HepG2 (cell line): ENCODE measurements around the gene ROBO2. TPM values are rescaled to one million over a fixed set of nuclear protein-coding genes. Genes with fewer than 3 reads are reported as not detected.

ENCODE experiments used
- ATAC-seq: fragments of 200-7000 bp; cut with Tn5 transposase; 3 replicates; pipeline ENCODE4 v1.9.1; 2020; ENCODE audit warnings: mild to moderate bottlenecking, moderate library complexity
- BruUV-seq: library from RNA; stranded (reverse); fragments of 400-500 nt; replicated peaks from 2 replicates; lab custom pipeline; 2021; lab: Mats Ljungman, UMichigan
- CTCF ChIA-PET: fragments of 300-600 bp; formaldehyde crosslinking; extraction: SDS; loops from one replicate; lab custom pipeline; 2021; ENCODE audit warnings: low total read pairs, inconsistent platforms, low intra/inter-chr PET ratio; lab: Yijun Ruan, JAX
- POLR2A ChIA-PET: fragments of 350-600 bp; sonication (Branson Sonifier 250); formaldehyde crosslinking; loops from one replicate; lab custom pipeline; 2020; ENCODE audit warnings: antibody characterized with exemption, inconsistent platforms; lab: Yijun Ruan, JAX
- DNase-seq: peaks from one replicate; pipeline ENCODE4 v3.0.0-alpha.2; 2015; ENCODE audit warnings: low spot score
- FAIRE-seq: peaks from 3 replicates; lab custom pipeline; 2011; peaks lifted over from hg19 to GRCh38; lab: Jason Lieb, UNC
- H2AFZ ChIP-seq: one replicate; pipeline ENCODE4 v1.6.1; 2011; ENCODE audit warnings: low read length, inconsistent platforms
- H3K27ac ChIP-seq: fragments of 300-600 bp; 3 replicates; pipeline ENCODE4 v1.8.0; 2011; ENCODE audit warnings: mixed run types, mild to moderate bottlenecking, mixed read lengths, low read length, inconsistent platforms; ENCODE audit not compliant: insufficient read depth; ENCODE audit errors: extremely low read length
- H3K27me3 ChIP-seq, 2 experiments: fragments of 200-600 bp in 1 of 2; 2 replicates in 1 of 2; 3 replicates in 1 of 2; pipeline versions ENCODE4 v1.6.0 to v1.8.0; 2011; ENCODE audit warnings: low read length in 2 of 2, mild to moderate bottlenecking in 2 of 2, moderate library complexity in 2 of 2, inconsistent platforms in 1 of 2; ENCODE audit not compliant: insufficient read depth in 2 of 2, control insufficient read depth in 1 of 2
- H3K36me3 ChIP-seq, 2 experiments: fragments of 200-600 bp in 1 of 2; replicated peaks in 1 of 2; 2 replicates in 1 of 2; 3 replicates in 1 of 2; pipeline versions ENCODE4 v1.5.1 to v1.8.0; 2011; ENCODE audit warnings: low read length in 2 of 2, inconsistent platforms in 1 of 2; ENCODE audit not compliant: insufficient read depth in 2 of 2, control insufficient read depth in 1 of 2
- H3K4me1 ChIP-seq: 2 replicates; pipeline ENCODE4 v1.5.1; 2012; ENCODE audit warnings: low read length, inconsistent platforms; ENCODE audit not compliant: insufficient read depth
- H3K4me2 ChIP-seq: 2 replicates; pipeline ENCODE4 v1.6.0; 2011; ENCODE audit warnings: low read depth, low read length, inconsistent platforms
- H3K4me3 ChIP-seq, 3 experiments: fragments of 200-600 bp in 1 of 3; sonication (generic), shearing (Covaris generic) in 1 of 3; replicated peaks in 1 of 3; 2 replicates each; pipeline ENCODE4 v1.5.1; 2011 to 2016; ENCODE audit warnings: low read length in 3 of 3, inconsistent platforms in 2 of 3, low read depth in 2 of 3, mild to moderate bottlenecking in 2 of 3, control low read depth in 1 of 3, mixed read lengths in 1 of 3; ENCODE audit not compliant: insufficient read depth in 1 of 3
- H3K79me2 ChIP-seq: one replicate; pipeline ENCODE4 v1.6.1; 2011; ENCODE audit warnings: low read length, inconsistent platforms; ENCODE audit not compliant: insufficient read depth
- H3K9ac ChIP-seq: 2 replicates; pipeline ENCODE4 v1.6.0; 2011; ENCODE audit warnings: mild to moderate bottlenecking, low read depth, low read length, inconsistent platforms; ENCODE audit not compliant: insufficient read depth
- H3K9me3 ChIP-seq: 2 replicates; pipeline ENCODE4 v1.5.1; 2012; ENCODE audit warnings: mild to moderate bottlenecking, low read length
- H4K20me1 ChIP-seq: 2 replicates; pipeline ENCODE4 v1.6.0; 2011; ENCODE audit warnings: inconsistent platforms, mild to moderate bottlenecking, low read length, moderate library complexity; ENCODE audit not compliant: insufficient read depth
- ARHGAP35 ChIP-seq: sonication (generic); formaldehyde crosslinking; IDR thresholded peaks from 2 replicates; pipeline ENCODE4 v1.9.0; 2022; ENCODE audit warnings: mild to moderate bottlenecking, inconsistent platforms, moderate library complexity, missing genetic modification reagents, borderline replicate concordance
- CC2D1A ChIP-seq: sonication (generic); formaldehyde crosslinking; IDR thresholded peaks from 2 replicates; pipeline ENCODE4 v1.8.1; 2023; ENCODE audit warnings: mild to moderate bottlenecking, missing genetic modification reagents
- FOXK2 ChIP-seq: fragments of 450-650 bp; IDR thresholded peaks from 2 replicates; pipeline ENCODE4 v1.6.1; 2016
- FOXM1 ChIP-seq: sonication (generic); formaldehyde crosslinking; IDR thresholded peaks from 2 replicates; pipeline ENCODE4 v1.5.0; 2020; ENCODE audit warnings: missing genetic modification reagents
- FOXP1 ChIP-seq, 2 experiments: fragments of 450-650 bp in 1 of 2; IDR thresholded peaks; 2 replicates each; pipeline ENCODE4 v1.6.1; 2017 to 2018; ENCODE audit warnings: antibody characterized with exemption in 1 of 2
- KDM5A ChIP-seq: fragments of 200-600 bp; sonication (generic); IDR thresholded peaks from 2 replicates; pipeline ENCODE4 v1.7.0; 2018; ENCODE audit warnings: antibody characterized with exemption, mild to moderate bottlenecking, low read length, borderline replicate concordance
- KLF6 ChIP-seq: IDR thresholded peaks from 2 replicates; pipeline ENCODE4 v1.8.0; 2016; ENCODE audit warnings: missing biosample characterization, missing genetic modification reagents
- LBX2 ChIP-seq: sonication (generic); formaldehyde crosslinking; IDR thresholded peaks from 2 replicates; pipeline ENCODE4 v1.5.0; 2020; ENCODE audit warnings: missing genetic modification reagents, mild to moderate bottlenecking, borderline replicate concordance
- PATZ1 ChIP-seq: sonication (generic); formaldehyde crosslinking; IDR thresholded peaks from 2 replicates; pipeline ENCODE4 v1.4.0; 2020; ENCODE audit warnings: missing genetic modification reagents
- RBFOX2 ChIP-seq: fragments of 200-400 bp; formaldehyde crosslinking; IDR thresholded peaks from 2 replicates; pipeline ENCODE4 v1.6.1; 2017; ENCODE audit warnings: low read depth, mild to moderate bottlenecking, low read length
- SPEN ChIP-seq: sonication (generic); formaldehyde crosslinking; IDR thresholded peaks from 2 replicates; pipeline ENCODE4 v1.5.1; 2020; ENCODE audit warnings: low read depth, mild to moderate bottlenecking, missing genetic modification reagents
- SSRP1 ChIP-seq: IDR thresholded peaks from 2 replicates; pipeline ENCODE4 v1.6.1; 2016; ENCODE audit warnings: control low read depth
- ZNF263 ChIP-seq: sonication (generic); formaldehyde crosslinking; IDR thresholded peaks from 2 replicates; pipeline ENCODE4 v1.4.0; 2020; ENCODE audit warnings: missing genetic modification reagents
- ZNF30 ChIP-seq: sonication (generic); formaldehyde crosslinking; IDR thresholded peaks from 2 replicates; pipeline ENCODE4 v1.5.0; 2020; ENCODE audit warnings: mild to moderate bottlenecking, missing genetic modification reagents
- ZNF331 ChIP-seq: sonication (generic); formaldehyde crosslinking; IDR thresholded peaks from 2 replicates; pipeline ENCODE4 v1.4.0; 2020; ENCODE audit warnings: missing genetic modification reagents
- ZNF557 ChIP-seq: sonication (generic); formaldehyde crosslinking; IDR thresholded peaks from 2 replicates; pipeline ENCODE4 v1.4.0; 2020; ENCODE audit warnings: missing genetic modification reagents
- ZNF749 ChIP-seq: sonication (generic); formaldehyde crosslinking; IDR thresholded peaks from 2 replicates; pipeline ENCODE4 v1.8.0; 2022; ENCODE audit warnings: mild to moderate bottlenecking, missing genetic modification reagents, moderate library complexity, borderline replicate concordance
- ZNF776 ChIP-seq: sonication (generic); formaldehyde crosslinking; IDR thresholded peaks from 2 replicates; pipeline ENCODE4 v1.4.0; 2020; ENCODE audit warnings: mild to moderate bottlenecking, missing genetic modification reagents
- ZNF816 ChIP-seq: sonication (generic); formaldehyde crosslinking; IDR thresholded peaks from 2 replicates; pipeline ENCODE4 v1.8.0; 2022; ENCODE audit warnings: missing genetic modification reagents, mild to moderate bottlenecking, borderline replicate concordance
- ZNF891 ChIP-seq: sonication (generic); formaldehyde crosslinking; IDR thresholded peaks from 2 replicates; pipeline ENCODE4 v1.5.0; 2020; ENCODE audit warnings: mild to moderate bottlenecking, missing genetic modification reagents
- WGBS: methylation state at CpG from one replicate; pipeline ENCODE4 v1.1.6; 2017; ENCODE audit warnings: low lambda C conversion rate; 5-methylcytosine and 5-hydroxymethylcytosine counted together
- in situ Hi-C: cut with HindIII; loops from 2 replicates; pipeline ENCODE4 v1.10.0; 2017; ENCODE audit warnings: low pct_unique_long_range_greater_than_20kb; ENCODE audit not compliant: extremely low pct_ligation_motif_present
- intact Hi-C: fragments of 100-400 bp; cut with micrococcal nuclease; formaldehyde crosslinking; loops from one replicate; pipeline ENCODE4 v1.10.0; 2022; ENCODE audit not compliant: unreplicated experiment
- polyA plus RNA-seq, 8 experiments: library from polyadenylated mRNA; depleted of rRNA in 3 of 8; stranded (reverse) in 7 of 8; unstranded in 1 of 8; fragments of >200 nt; fragmentation: Illumina TruSeq in 4 of 8; extraction: Trizol in 4 of 8; gene quantifications; 2 replicates each; pipeline versions ENCODE4 v1.2.1 to v1.2.3, GENCODE V29; 2011 to 2016; ENCODE audit warnings: low read depth in 4 of 8, missing spikeins in 1 of 8, mixed read lengths in 1 of 8; ENCODE audit not compliant: insufficient read depth in 1 of 8
- total RNA-seq, 5 experiments: library from RNA; depleted of rRNA; stranded (reverse); fragments of >200 nt; fragmentation: Illumina TruSeq; extraction: Trizol; gene quantifications; 2 replicates each; pipeline ENCODE4 v1.2.3, GENCODE V29; 2016; ENCODE audit warnings: low read depth in 1 of 5

The ROBO2 gene
- total and polyA plus RNA-seq, 2 of the 13 experiments (the other 11 are each of a cell fraction or from before 2014, with no cell fraction given) = not detected

- no peaks in the 10 kb centered on the region for H4K20me1 ChIP-seq
- ATAC-seq (no peak), FAIRE-seq (no peak), DNase-seq (no peak)
- no peak overlapping the region for H3K27ac ChIP-seq
- ChIA-PET CTCF (no interaction called here), POLR2A (no interaction called here)
- H3K27me3 ChIP-seq = no peaks in the 10 kb centered on the region
- intact Hi-C loops = no loop called here
- H3K4me2 ChIP-seq = no peak overlapping the region
- no peak for TF ChIP-seq KLF6
- TF ChIP-seq ZNF816 = no peak
- TF ChIP-seq SPEN (CRISPR knock-in tag) = no peak
- no peak for TF ChIP-seq PATZ1 (CRISPR knock-in tag)
- TF ChIP-seq ZNF30 (CRISPR knock-in tag) = no peak
- TF ChIP-seq CC2D1A (CRISPR knock-in tag) = no peak
- TF ChIP-seq FOXP1 (IDR thresholded peaks at IDR 0.05) = no peak
- TF ChIP-seq FOXP1 (CRISPR knock-in tag; IDR thresholded peaks at IDR 0.05) = no peak
- TF ChIP-seq FOXK2 = no peak
- TF ChIP-seq SSRP1 = no peak
- no TSS peak for BruUV-seq
- no peaks in the 10 kb centered on the region for H3K9me3 ChIP-seq
- WGBS = 12% methylated on average over 2 of the region's 2 CpGs
- H2AFZ ChIP-seq = no peak overlapping the region
- H3K4me1 ChIP-seq = no peaks in the 10 kb centered on the region
- H3K79me2 ChIP-seq = no peaks in the 10 kb centered on the region
- no peaks in the 10 kb centered on the region for H3K36me3 ChIP-seq
- in situ Hi-C loops = no loop called here
- no peak overlapping the region for H3K4me3 ChIP-seq
- no peak overlapping the region for H3K9ac ChIP-seq
Measured at GRCh38 chr3:77122652-77123051, 82.8 kb downstream of the ROBO2 start.

GRCh38 chr3:77125966-77126365 is 86.1 kb downstream of the ROBO2 start:
- no peak overlapping the region for H3K4me2 ChIP-seq
- DNase-seq (no peak), ATAC-seq (no peak), FAIRE-seq (no peak)
- intact Hi-C loops = no loop called here
- ChIA-PET POLR2A (no interaction called here), CTCF (no interaction called here)
- H3K36me3 ChIP-seq = no peaks in the 10 kb centered on the region
- no peaks in the 10 kb centered on the region for H3K9me3 ChIP-seq
- WGBS = 18% methylated on average over 3 of the region's 3 CpGs
- in situ Hi-C loops = no loop called here
- no peak overlapping the region for H3K4me3 ChIP-seq
- no peaks in the 10 kb centered on the region for H3K4me1 ChIP-seq
- H2AFZ ChIP-seq = no peak overlapping the region
- no peak overlapping the region for H3K9ac ChIP-seq
- no peaks in the 10 kb centered on the region for H3K79me2 ChIP-seq
- BruUV-seq = no TSS peak
- no peaks in the 10 kb centered on the region for H4K20me1 ChIP-seq
- no peak overlapping the region for H3K27ac ChIP-seq
- no peaks in the 10 kb centered on the region for H3K27me3 ChIP-seq
- TF ChIP-seq ZNF749 (CRISPR knock-in tag) = no peak
- TF ChIP-seq ZNF776 (CRISPR knock-in tag) = no peak
- TF ChIP-seq ZNF557 (CRISPR knock-in tag) = no peak
- TF ChIP-seq RBFOX2 = no peak
- no peak for TF ChIP-seq ARHGAP35 (CRISPR knock-in tag)
- no peak for TF ChIP-seq ZNF263
- no peak for TF ChIP-seq ZNF891 (CRISPR knock-in tag)
- TF ChIP-seq FOXM1 (CRISPR knock-in tag) = no peak
- TF ChIP-seq ZNF331 = no peak
- no peak for TF ChIP-seq LBX2
- TF ChIP-seq KDM5A = no peak
